22Rv1 (cell line): Measurements from ENCODE around the gene KIF23.

Experiments
- ZFX ChIP-seq: fragments of 450-650 bp; IDR thresholded peaks from 2 replicates; pipeline ENCODE4 v1.6.1; 2017; ENCODE audit warnings: antibody characterized with exemption, borderline replicate concordance
- TF ChIP-seq, protein P1 (sequence below): fragments of 450-650 bp; IDR thresholded peaks from 2 replicates; pipeline ENCODE4 v1.5.1; 2017; ENCODE audit warnings: mild to moderate bottlenecking

DNA sequence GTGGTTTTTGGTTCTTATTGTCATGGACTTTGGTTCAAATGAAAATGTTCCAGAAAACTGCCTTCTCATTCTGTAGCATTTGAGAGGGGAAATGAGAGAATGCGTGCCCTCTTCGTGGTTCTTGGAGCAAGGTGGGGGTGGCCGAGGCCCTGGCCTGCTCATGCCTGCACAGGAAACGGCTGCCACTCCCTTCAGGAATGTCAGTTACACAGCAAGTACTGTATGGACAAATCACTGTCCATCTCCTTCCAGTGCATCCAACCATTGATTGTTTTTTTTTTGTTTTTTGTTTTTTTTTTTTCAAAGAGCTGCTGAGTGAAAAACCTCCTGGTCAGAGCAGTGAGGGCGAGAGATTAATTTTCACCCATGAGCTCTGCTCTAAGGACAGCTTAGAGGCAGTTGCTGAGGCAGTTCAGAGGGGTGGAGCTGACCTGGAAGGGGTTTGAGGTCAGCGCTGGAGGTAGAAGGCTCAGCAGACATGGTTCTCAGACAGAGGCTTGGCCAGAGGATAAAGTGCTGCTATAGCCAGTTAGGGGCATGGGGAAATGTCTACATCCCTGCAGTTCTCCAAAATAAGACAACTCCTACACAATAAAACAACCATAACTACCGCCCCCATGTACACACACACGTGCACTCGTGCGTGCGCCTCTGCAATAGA is 20.2 kb upstream of the KIF23 start:
- TF ChIP-seq, protein P1, sequence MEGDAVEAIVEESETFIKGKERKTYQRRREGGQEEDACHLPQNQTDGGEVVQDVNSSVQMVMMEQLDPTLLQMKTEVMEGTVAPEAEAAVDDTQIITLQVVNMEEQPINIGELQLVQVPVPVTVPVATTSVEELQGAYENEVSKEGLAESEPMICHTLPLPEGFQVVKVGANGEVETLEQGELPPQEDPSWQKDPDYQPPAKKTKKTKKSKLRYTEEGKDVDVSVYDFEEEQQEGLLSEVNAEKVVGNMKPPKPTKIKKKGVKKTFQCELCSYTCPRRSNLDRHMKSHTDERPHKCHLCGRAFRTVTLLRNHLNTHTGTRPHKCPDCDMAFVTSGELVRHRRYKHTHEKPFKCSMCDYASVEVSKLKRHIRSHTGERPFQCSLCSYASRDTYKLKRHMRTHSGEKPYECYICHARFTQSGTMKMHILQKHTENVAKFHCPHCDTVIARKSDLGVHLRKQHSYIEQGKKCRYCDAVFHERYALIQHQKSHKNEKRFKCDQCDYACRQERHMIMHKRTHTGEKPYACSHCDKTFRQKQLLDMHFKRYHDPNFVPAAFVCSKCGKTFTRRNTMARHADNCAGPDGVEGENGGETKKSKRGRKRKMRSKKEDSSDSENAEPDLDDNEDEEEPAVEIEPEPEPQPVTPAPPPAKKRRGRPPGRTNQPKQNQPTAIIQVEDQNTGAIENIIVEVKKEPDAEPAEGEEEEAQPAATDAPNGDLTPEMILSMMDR = no peak
- no peak for TF ChIP-seq ZFX
